ENCODE results near the gene AUP1. TPM values are rescaled to one million over a fixed set of nuclear protein-coding genes. Genes with fewer than 3 reads are reported as not detected.

Gene AUP1
- total RNA-seq, 1 experiment from 2014 or later, result 154 TPM

GRCh38 chr2:74498500-74499266 is 30.8 kb downstream of the AUP1 start:
- H3K27me3 ChIP-seq (replicated peaks; ENCODE audit: control insufficient read depth, insufficient read depth, low read length), result no peaks in the 10 kb centered on the region
- intact Hi-C loops (cut with micrococcal nuclease; ENCODE audit: unreplicated experiment), result loop anchor here (1.0 kb wide), 2 partner anchors 9 to 15 kb away; partner anchors contain the start of gene TTC31
- no peaks in the 10 kb centered on the region for H3K27me3 Mint-ChIP-seq (ENCODE audit: insufficient read depth, unreplicated experiment)
- peak overlapping the region; percentile 65 for H3K4me3 ChIP-seq (ENCODE audit: low read depth, low read length)
- H3K4me3 Mint-ChIP-seq (ENCODE audit: unreplicated experiment), result peak overlapping the region; percentile 96
- peaks cover 12% of the 10 kb centered on the region for H3K4me1 Mint-ChIP-seq (ENCODE audit: low read depth, unreplicated experiment)
- peak in 1 of 2 experiments; percentile 40 for DNase-seq
- peaks cover 1% of the 10 kb centered on the region; the same call in 1 of the 2 replicates for H3K36me3 ChIP-seq (ENCODE audit: control insufficient read depth, insufficient read depth, low read length)
- peak overlapping the region; percentile 46 for H3K27ac Mint-ChIP-seq (ENCODE audit: unreplicated experiment)
- H3K36me3 Mint-ChIP-seq (ENCODE audit: insufficient read depth, unreplicated experiment), result peaks cover 42% of the 10 kb centered on the region
- POLR2A ChIA-PET, result interaction anchor here (1.0 kb wide), 1 partner anchor 17 kb away, joined by 3 read pairs; no protein-coding TSS in a partner anchor
- no peaks in the 10 kb centered on the region for H3K9me3 ChIP-seq
- BruUV-seq (replicated peaks), result TSS peak; percentile 18
- no peak for TF ChIP-seq CTCF (IDR thresholded peaks at IDR 0.05; ENCODE audit: insufficient read depth in 1 of 2, low read depth in 1 of 2, low read length in 1 of 2, severe bottlenecking in 1 of 2, unreplicated experiment in 1 of 2)
- peaks cover 44% of the 10 kb centered on the region for H3K4me1 ChIP-seq
- H3K9me3 Mint-ChIP-seq (ENCODE audit: unreplicated experiment), result no peaks in the 10 kb centered on the region
- CTCF ChIA-PET, result interaction anchor here (1.3 kb wide), 1 partner anchor 9 kb away, joined by 3 read pairs; no protein-coding TSS in a partner anchor

GRCh38 chr2:74497777-74498499 is 31.6 kb downstream of the AUP1 start:
- Mint-ChIP-seq H3K4me3 (ENCODE audit: unreplicated experiment) (peak overlapping the region; percentile 96), H3K36me3 (ENCODE audit: insufficient read depth, unreplicated experiment) (peaks cover 37% of the 10 kb centered on the region), H3K27me3 (ENCODE audit: insufficient read depth, unreplicated experiment) (no peaks in the 10 kb centered on the region), H3K4me1 (ENCODE audit: low read depth, unreplicated experiment) (peaks cover 12% of the 10 kb centered on the region), H3K9me3 (ENCODE audit: unreplicated experiment) (no peaks in the 10 kb centered on the region), H3K27ac (ENCODE audit: unreplicated experiment) (peak overlapping the region; percentile 46)
- peak; percentile 46 to 57 for DNase-seq
- H3K4me1 ChIP-seq, result peaks cover 44% of the 10 kb centered on the region
- BruUV-seq (replicated peaks), result no TSS peak
- intact Hi-C loops (cut with micrococcal nuclease; ENCODE audit: unreplicated experiment), result loop anchor here (1.0 kb wide), 1 partner anchor 9 kb away; no protein-coding TSS in a partner anchor
- H3K27me3 ChIP-seq (replicated peaks; ENCODE audit: control insufficient read depth, insufficient read depth, low read length), result no peaks in the 10 kb centered on the region
- no peak for TF ChIP-seq CTCF (IDR thresholded peaks at IDR 0.05; ENCODE audit: insufficient read depth in 1 of 2, low read depth in 1 of 2, low read length in 1 of 2, severe bottlenecking in 1 of 2, unreplicated experiment in 1 of 2)
- H3K4me3 ChIP-seq (ENCODE audit: low read depth, low read length), result peak overlapping the region; percentile 65
- ChIA-PET CTCF (no interaction called here), POLR2A (no interaction called here)
- no peaks in the 10 kb centered on the region for H3K9me3 ChIP-seq
- H3K36me3 ChIP-seq (ENCODE audit: control insufficient read depth, insufficient read depth, low read length), result peaks cover 1% of the 10 kb centered on the region; the same call in 1 of the 2 replicates

- Histone ChIP-seq H3K4me3 (ENCODE audit: low read depth, low read length) (peak overlapping the region; percentile 65), H3K9me3 (no peaks in the 10 kb centered on the region), H3K36me3 (ENCODE audit: control insufficient read depth, insufficient read depth, low read length) (peaks cover 1% of the 10 kb centered on the region; the same call in 1 of the 2 replicates), H3K4me1 (peaks cover 42% of the 10 kb centered on the region), H3K27me3 (replicated peaks; ENCODE audit: control insufficient read depth, insufficient read depth, low read length) (no peaks in the 10 kb centered on the region)
- intact Hi-C loops (cut with micrococcal nuclease; ENCODE audit: unreplicated experiment), result no loop called here
- Mint-ChIP-seq H3K4me1 (ENCODE audit: low read depth, unreplicated experiment) (peaks cover 11% of the 10 kb centered on the region), H3K27me3 (ENCODE audit: insufficient read depth, unreplicated experiment) (no peaks in the 10 kb centered on the region), H3K4me3 (ENCODE audit: unreplicated experiment) (peak overlapping the region; percentile 96), H3K27ac (ENCODE audit: unreplicated experiment) (no peak overlapping the region), H3K36me3 (ENCODE audit: insufficient read depth, unreplicated experiment) (peaks cover 30% of the 10 kb centered on the region), H3K9me3 (ENCODE audit: unreplicated experiment) (no peaks in the 10 kb centered on the region)
- ChIA-PET CTCF (interaction anchor here (0.6 kb wide), 1 partner anchor 14 kb away, joined by 3 read pairs; the partner anchor contains the start of genes CCDC142 and TTC31), POLR2A (no interaction called here)
- no TSS peak for BruUV-seq (replicated peaks)
- TF ChIP-seq CTCF (IDR thresholded peaks at IDR 0.05; ENCODE audit: insufficient read depth in 1 of 2, low read depth in 1 of 2, low read length in 1 of 2, severe bottlenecking in 1 of 2, unreplicated experiment in 1 of 2), result no peak
- no peak for DNase-seq
Measured at GRCh38 chr2:74496997-74497776, 32.3 kb downstream of the AUP1 start.
